NCI-H345 treated with DMSO at 0.1 percent for 48 hours (cell line): ENCODE results near the gene UBXN4.
A peak's percentile ranks its signal among the peaks of the same experiment; 100 is the strongest.
"Not testable (repeated sequence)": the region's sequence is repeated elsewhere in the genome, so short reads cannot be mapped to it uniquely, and the experiment has no call there.

ENCODE experiments used
- DNase-seq: peaks from one replicate; lab custom pipeline; 2025; ENCODE audit not compliant: unreplicated experiment; lab: John Stamatoyannopoulos, UW

Gene UBXN4

GRCh38 chr2:135762530-135762929, 20.9 kb downstream of the UBXN4 start:
- DNase-seq, result no peak

- DNase-seq, result no peak
Measured at GRCh38 chr2:135768863-135769262, 27.2 kb downstream of the UBXN4 start.

GRCh38 chr2:135773319-135773718, 31.7 kb downstream of the UBXN4 start:
- no peak for DNase-seq

GRCh38 chr2:135773917-135774316, 32.3 kb downstream of the UBXN4 start:
- DNase-seq, result no peak

- no peak for DNase-seq
Measured at GRCh38 chr2:135775420-135775819, 33.8 kb downstream of the UBXN4 start.

- DNase-seq, result no peak
Measured at GRCh38 chr2:135776367-135776766, 34.7 kb downstream of the UBXN4 start.

- no peak for DNase-seq
Measured at GRCh38 chr2:135782231-135782630, 40.6 kb downstream of the UBXN4 start.

GRCh38 chr2:135783439-135783838, 41.8 kb downstream of the UBXN4 start:
- DNase-seq, result no peak

GRCh38 chr2:135785032-135785431, 43.4 kb downstream of the UBXN4 start:
- no peak for DNase-seq

- DNase-seq, result no peak
Measured at GRCh38 chr2:135786823-135787222, 45.2 kb downstream of the UBXN4 start.

GRCh38 chr2:135790423-135790822, 48.8 kb downstream of the UBXN4 start:
- no peak for DNase-seq

GRCh38 chr2:135791418-135792190, 49.9 kb downstream of the UBXN4 start:
- DNase-seq, result no peak

GRCh38 chr2:135792401-135793150, 50.9 kb downstream of the UBXN4 start:
- DNase-seq, result no peak

- DNase-seq, result not testable (repeated sequence)
Measured at GRCh38 chr2:135795641-135796040, 54.0 kb downstream of the UBXN4 start.

- no peak for DNase-seq
Measured at GRCh38 chr2:135796606-135797005, 55.0 kb downstream of the UBXN4 start.

GRCh38 chr2:135797497-135798274, 56.0 kb downstream of the UBXN4 start:
- peak; percentile 14 for DNase-seq

- no peak for DNase-seq
Measured at GRCh38 chr2:135798275-135798705, 56.6 kb downstream of the UBXN4 start.

- DNase-seq, result no peak
Measured at GRCh38 chr2:135798762-135799161, 57.1 kb downstream of the UBXN4 start.

- DNase-seq, result no peak
Measured at GRCh38 chr2:135799738-135800137, 58.1 kb downstream of the UBXN4 start.

GRCh38 chr2:135800513-135801460, 59.1 kb downstream of the UBXN4 start:
- DNase-seq, result no peak
